Activated T-helper 1 cell treated with Interleukin-2 at 50 U/mL for 16 hours (primary cell): Measurements from ENCODE around the gene SPDL1.

Source experiments
- DNase-seq: peaks from one replicate; pipeline ENCODE4 v3.0.0-alpha.2; 2020; ENCODE audit warnings: low read depth

SPDL1 gene

DNA sequence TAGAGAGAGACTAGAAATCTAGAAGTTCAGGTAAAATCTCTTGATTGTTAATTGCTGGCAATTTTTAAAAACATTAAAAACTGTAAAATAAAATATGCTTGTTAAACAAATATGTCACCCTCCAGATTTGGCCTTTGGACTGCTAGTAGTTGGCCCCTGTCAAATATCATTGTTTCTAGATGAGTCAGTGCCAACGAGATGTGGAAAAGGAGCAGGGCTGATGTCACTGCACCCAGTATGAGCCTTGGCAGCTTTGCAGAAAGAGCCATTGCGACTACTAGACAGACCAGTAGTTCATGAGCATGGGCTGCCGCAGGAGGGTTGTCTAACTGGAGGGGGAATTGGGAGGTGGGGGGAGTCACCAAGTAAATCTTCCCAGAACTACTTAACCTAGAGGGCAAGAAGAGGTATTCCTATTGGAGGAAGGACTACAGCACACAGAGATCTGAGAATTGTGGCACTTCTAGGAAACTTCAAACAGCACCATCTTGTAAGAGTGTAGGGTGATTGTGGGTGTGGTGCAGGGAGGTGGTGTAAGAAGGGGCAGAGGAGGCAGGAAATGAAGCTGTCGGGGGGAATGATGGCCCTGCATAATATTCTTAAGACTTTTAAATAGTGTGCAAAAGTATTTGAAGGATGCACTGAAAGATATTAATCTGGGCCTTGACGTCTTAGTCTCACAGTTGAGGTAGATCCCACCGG is 46.4 kb downstream of the SPDL1 start:
- no peak for DNase-seq

DNA sequence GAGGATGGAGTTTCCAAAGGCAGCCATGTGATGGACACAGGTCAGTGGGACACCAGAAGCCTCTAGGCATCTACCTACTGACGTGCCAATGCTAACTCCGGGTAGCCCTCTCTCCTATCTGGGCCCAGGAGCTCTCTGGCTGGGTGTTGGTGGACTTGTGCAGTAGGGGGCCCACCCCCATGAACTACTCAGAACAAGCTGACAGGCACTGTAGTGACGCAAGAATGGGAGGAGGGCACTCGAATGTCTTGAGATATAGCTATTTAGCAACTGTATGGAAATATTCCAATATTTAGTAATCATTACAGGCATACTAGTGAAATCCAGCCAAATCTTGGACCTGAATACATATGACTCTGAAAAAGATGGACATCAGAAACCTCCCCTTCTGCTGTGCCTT is 47.8 kb downstream of the SPDL1 start:
- DNase-seq: no peak

DNA sequence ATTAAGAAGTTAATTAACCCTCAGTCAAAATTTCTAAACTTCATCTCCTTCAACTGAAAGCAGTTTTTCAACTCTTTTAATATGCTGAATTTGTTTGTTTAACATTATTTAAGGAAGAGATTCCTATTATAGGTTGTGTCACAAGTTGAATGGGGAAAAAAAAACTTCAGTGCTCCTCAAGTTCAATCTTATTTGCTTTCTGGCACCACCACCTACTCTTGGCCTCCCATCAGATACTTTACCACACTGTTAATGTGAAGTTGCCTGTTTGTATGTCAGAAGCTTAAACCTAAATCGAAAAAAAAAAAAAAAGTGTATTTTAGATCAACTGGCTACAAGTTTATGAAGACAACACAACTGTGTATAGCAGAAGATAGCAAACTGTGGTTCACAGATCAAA is 49.4 kb downstream of the SPDL1 start:
- DNase-seq: no peak

DNA sequence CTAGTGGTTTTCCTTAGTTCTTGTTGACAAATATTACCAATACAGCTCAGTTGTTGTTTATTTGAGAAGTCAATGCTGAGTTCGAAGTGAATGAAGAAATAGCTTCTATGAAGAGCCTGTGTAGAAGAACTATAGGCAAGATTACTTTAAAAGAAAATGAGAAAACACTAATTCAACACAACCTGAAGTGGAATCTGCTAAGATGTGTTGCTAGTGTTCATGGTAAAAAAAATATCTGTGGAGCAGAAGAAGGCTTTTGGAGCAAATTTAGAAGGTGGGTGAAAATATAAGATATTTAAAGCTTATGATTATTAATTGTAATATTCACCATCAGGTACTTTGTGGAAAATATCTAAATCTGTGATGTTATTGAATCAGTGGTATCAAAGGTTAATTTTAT is 51.0 kb downstream of the SPDL1 start:
- no peak for DNase-seq

DNA sequence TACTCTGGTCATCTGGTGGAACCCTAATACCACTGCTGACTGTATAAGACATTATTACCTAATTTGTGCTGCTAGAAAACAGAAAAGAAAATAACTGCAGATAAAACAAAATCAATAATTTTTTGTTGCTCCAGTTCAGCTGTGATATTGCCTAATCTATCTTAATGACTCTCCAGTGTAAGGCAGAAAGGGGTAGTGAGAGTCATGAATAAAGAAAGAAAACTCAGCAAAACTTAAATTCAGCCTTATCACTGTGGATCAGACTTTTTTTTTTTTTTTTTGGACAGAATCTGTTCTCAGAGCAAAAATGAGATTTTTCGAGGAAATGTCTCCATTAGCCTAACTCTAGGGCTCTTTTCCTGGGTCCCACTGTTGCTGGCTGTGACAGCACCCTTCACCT is 52.4 kb downstream of the SPDL1 start:
- DNase-seq: no peak

DNA sequence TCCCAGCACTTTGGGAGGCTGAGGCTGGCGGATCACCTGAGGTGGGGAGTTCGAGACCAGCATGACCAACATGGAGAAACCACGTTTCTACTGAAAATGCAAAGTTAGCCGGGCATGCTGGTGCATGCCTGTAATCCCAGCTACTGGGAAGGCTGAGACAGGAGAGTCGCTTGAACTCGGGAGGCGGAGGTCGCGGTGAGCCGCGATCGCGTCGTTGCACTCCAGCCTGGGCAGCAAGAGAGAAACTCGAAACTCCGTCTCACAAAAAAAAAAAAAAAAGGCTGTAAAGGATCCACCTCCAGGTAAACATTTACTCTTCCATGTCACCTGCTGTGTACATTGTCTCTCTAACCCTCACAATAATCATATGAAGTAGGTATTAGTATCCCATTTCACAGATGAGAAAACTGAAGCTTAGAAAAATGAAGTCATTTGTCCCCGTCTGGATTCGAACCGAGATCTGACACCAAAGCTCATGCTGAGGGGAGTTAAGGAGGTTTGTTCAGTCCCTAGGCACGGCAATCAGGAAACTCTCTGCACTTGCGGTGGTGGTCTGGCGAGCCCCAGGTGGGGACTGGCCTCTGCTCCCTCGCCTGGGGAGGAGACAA is 53.0 kb downstream of the SPDL1 start:
- DNase-seq: no peak

DNA sequence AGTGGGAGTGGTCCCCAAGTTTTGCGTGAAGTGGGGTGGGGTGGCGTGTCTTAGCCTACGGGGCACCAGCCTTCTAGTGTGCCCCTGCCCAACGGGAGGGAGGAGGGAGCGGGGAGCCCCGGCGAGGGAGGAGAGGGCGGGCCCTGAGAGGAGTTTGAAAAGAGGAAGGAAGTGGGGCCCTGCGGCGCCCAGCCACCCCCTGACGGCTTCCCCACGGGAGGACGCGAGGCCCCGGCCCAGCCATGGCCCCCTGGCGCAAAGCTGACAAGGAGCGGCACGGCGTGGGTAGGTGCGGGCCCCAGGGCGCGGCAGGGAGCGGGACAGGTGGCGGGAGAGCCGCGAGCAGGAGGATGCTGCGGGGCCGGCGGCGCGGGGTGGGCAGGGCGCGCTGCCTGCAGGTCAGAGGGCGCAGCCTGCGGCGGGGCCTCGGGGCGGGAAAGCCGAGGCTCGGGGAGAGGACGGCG is 53.5 kb downstream of the SPDL1 start, which contains the start of gene DOCK2:
DOCK2 (plus strand) TSS at position 191 of the 464 bp plus-strand sequence; CDS start at position 243, 52 bp downstream.
- DNase-seq: peak; percentile 50

DNA sequence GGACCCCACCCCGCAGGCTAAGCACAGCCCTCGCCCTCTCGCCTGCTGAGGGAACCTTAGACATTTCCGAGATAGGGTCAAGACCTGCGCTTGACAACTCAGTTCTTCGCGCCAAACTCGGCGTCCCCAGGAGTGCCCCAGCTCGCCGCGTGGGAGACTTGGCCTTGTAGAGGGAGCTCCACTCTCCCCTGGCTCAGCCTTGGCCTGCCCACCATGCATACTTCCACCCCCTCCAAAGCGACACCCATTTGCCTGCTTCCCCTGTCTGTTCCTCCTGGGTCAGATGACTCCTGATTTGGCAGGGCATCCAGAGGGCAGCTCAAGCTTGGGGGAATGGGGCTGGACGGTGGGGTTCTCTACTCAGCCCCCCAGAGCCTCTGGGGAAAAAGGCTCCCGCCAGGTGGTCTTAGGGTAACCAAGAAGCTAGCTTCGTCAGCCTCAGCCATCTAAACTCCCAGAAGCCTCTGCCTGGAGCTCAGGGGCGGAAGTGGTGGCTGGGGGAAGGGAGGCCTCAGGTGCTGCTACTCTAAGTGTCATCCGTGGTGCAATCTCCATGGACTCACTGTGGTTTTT is 54.1 kb downstream of the SPDL1 start:
- DNase-seq: peak; percentile 58

DNA sequence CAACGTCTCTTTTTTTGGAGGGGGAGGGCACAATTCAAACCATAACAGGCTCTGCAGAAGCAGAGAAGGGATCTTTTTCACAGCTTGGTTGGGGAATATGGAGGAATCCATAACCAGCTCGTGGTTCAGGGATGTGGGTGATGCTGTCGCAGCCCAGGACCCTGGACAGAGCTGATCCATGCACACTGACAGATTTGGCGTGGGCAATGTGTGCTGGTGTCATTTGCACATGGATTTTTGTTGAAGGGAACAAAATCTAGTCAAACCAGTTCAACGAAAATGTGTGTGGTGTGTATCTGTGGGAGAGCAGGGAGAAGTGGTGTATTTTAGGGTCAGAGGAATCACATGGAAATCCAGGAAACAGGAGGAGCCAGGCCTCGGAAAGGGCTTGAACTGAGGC is 57.7 kb downstream of the SPDL1 start:
- DNase-seq: no peak

DNA sequence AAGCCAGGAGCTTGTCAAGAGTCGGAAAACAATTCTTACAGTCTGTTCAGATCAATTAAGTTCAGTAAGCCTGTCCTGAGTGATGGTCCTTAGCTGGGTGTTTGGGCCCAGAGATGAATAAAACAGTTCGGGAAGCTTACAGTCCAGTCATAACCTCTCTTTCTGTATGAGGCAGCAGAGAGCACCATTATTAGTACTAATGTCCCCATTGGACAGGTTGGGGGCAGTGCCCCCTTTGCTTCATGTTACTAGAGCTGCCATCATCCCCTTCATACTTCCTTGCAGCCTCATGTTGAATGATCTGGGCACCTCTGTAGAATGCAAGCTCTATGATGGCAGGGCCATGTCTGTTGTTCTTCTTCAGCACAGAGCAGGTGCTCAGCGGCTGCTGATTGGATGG is 63.3 kb downstream of the SPDL1 start:
- no peak for DNase-seq

DNA sequence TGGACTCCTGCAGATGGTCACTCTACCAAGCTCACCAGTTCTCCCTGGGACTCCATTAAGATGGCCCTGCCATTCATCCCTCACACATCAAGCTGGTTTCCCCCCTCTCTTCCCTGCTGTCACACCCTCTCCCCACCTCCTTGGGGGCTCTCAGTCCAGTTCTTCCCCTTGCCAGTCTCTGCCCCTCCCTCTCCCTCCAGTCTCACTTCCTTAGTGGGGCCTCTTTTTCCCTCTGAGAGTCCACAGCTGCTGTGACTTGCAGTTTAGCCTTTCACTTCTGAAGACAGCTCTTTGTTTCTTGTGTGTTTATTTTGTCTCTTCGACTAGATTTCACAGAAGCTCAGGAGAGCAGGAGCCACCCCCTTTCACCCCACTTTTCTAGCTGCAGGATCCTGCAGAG is 64.0 kb downstream of the SPDL1 start:
- no peak for DNase-seq

DNA sequence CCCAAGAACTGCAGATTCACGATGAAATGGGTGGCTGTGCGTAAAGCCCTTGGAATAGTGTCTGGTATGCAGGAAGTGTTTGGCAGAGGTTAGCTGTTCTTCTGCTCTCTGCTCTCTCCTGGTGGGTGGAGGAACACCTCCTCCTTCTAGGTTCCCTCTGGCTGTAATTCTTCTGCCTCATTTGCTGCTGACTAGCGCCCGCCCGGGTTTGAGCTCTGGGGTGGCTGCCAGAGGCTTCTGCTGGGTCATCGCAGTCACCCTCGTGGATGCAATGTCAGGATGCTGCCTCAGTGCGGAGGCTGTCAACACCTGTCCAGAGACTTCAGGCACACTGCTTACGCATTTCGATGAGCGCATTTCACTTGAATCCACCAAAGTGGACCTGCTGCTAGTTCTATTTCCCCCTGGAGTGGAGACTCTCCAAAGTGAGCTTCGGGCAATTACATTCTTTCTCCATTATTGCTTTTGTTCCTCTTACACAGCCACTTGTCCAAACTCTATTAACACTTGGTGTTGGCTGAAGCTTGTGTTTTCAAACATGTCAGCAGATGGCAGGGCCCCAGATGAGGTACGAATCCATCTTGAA is 65.2 kb downstream of the SPDL1 start:
- DNase-seq: no peak

DNA sequence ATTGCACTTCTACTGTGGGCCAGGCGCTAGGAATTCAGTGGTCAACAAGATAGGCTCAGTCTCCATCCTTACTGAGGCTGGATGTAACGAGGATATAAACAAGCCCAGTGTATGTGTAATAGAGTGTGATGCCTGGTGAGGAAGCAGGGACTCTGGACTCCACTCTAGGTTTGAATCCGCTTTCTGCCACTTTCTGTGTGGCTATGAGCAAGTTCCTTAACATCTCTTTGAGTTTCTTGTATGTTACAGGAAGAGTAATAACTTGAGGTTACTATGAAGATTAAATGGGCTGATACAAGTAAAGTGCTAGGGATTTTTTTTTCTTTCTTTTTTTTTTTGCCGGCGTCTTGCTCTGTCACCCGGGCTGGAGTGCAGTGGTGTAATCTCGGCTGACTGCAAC is 65.9 kb downstream of the SPDL1 start:
- DNase-seq: no peak

DNA sequence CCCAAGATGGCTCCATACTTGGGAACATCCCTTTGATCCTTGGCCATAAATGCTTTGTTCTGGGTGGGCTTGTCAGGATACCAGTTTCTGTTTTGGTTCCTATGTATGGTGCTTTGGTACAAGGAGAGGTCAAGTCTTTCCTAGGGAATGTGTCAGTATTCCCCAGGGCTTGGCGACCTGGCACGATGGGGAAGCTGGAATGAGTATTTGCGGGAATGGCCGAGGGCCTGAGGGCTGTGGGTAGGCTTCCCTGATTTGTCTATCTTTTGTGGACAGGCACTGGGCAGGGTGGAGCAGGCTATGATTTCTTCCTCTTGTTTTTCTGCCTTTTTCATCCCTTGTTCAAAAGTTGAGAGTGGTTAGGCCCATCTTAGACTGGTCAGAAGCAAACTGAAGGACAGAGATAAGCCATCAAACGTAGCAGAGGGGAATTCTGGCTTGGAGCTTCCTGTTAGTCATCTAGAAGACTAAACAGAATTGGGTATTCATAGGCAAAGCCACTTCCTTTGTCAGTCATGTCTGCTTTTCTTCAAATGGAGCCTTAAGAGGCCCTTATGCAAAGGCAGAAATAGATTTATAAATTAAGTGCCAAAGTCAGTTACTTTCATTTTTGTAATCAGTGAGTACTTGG is 67.2 kb downstream of the SPDL1 start:
- DNase-seq: no peak

DNA sequence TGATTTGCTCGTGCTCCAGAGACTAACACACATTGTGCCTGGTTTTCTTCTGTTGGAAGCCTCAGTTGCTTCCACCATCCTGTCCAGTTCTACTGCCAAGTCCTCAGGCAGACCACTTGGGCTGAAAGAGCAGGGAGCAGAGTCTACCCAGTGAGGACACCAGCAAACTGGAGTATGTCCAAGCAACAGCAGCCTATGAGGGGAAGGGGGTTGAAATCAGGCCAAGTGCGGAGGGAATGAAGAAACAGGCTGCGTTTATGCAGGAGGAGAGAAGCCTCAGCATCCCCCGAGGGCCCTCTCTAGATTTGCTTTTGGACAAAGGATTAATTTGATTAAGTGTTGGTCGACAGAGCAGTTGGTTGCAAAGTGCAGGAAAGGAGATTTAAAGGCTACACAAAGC is 68.0 kb downstream of the SPDL1 start:
- no peak for DNase-seq

DNA sequence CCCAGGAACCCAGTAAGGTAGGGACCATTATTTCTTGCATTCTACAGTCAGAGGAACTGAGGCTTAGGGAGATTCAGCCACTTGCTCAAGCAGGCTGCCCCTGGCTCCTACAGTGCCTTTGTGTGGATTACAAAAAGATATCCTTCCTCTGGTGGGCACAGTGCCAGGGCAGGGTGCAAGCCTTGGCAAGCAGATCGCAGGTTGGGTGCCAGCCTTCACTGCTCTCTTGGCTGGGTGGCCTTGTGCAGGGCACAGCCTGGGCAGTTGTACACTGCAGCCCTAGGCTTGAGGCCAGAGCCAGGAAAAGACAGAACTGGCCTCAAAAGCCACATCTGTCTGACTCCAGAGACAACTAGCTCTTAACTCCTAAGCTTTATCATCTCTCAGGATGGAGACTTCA is 68.5 kb downstream of the SPDL1 start:
- no peak for DNase-seq

DNA sequence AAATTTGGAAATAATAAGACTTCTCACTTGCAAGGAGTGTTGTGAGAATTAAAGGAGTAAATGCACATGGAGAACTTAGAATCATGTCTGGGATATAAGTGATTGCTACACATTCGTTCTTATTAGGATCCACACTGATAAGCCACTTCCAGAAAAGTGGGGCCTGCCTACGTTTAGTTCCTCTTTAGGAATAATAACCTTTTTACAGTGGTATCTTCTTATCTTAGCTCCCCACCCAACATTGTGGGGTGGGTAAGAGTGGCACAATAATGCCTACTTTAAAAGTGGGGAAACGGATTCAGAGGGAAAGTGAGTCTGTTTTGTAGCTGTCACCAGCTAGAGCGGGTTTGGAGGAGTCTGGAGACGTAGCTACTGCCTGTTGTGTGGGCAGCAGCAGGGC is 69.5 kb downstream of the SPDL1 start:
- no peak for DNase-seq
